B cell (primary cell): ENCODE data around the gene XAF1.

Experiments
- EZH2 ChIP-seq: IDR thresholded peaks from 2 replicates; pipeline ENCODE4 v1.6.1; 2012; ENCODE audit warnings: borderline replicate concordance, low read depth, mild to moderate bottlenecking, moderate library complexity, low read length; ENCODE audit not compliant: insufficient read depth, poor library complexity, severe bottlenecking
- TF ChIP-seq, protein P1 (sequence below): fragments of 200-600 bp; IDR thresholded peaks from one replicate; pipeline ENCODE4 v1.8.0; 2022; ENCODE audit warnings: antibody characterized with exemption, mild to moderate bottlenecking

DNA sequence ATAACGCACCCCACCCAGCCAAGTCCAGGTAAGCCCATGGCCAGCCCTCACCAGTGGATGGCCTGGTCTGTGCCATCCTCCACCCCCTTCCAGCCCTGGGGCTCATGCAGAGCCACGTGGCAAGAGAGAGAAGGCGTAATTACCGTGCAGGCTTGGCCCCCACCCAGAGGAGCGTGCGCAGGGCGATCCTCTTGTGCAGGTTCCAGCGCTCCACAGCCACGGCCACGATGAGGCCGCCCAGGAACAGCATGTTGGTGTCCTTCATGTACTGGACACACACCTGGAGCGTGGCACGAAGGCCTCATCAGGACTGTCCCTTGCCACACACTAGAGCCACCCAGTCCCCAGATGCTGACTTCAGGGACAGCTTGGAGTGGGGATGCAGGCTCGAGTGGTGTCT lies 49.3 kb upstream of the XAF1 start:
- TF ChIP-seq, protein P1, sequence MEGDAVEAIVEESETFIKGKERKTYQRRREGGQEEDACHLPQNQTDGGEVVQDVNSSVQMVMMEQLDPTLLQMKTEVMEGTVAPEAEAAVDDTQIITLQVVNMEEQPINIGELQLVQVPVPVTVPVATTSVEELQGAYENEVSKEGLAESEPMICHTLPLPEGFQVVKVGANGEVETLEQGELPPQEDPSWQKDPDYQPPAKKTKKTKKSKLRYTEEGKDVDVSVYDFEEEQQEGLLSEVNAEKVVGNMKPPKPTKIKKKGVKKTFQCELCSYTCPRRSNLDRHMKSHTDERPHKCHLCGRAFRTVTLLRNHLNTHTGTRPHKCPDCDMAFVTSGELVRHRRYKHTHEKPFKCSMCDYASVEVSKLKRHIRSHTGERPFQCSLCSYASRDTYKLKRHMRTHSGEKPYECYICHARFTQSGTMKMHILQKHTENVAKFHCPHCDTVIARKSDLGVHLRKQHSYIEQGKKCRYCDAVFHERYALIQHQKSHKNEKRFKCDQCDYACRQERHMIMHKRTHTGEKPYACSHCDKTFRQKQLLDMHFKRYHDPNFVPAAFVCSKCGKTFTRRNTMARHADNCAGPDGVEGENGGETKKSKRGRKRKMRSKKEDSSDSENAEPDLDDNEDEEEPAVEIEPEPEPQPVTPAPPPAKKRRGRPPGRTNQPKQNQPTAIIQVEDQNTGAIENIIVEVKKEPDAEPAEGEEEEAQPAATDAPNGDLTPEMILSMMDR = no peak
- TF ChIP-seq EZH2 = no peak
